Adipocyte (in vitro differentiated cells): ENCODE results near the gene RPL7A.
"Not testable (repeated sequence)": the region's sequence is repeated elsewhere in the genome, so short reads cannot be mapped to it uniquely, and the experiment has no call there.

Source experiments
- DNase-seq: peaks from one replicate; pipeline ENCODE4 v3.0.0-alpha.2; 2015; ENCODE audit warnings: low read depth
- H3K27me3 ChIP-seq: replicated peaks from 2 replicates; pipeline ENCODE4 v1.7.0; 2013; ENCODE audit warnings: mild to moderate bottlenecking, low read length, moderate library complexity; ENCODE audit not compliant: control insufficient read depth, insufficient read depth
- H3K36me3 ChIP-seq: 2 replicates; pipeline ENCODE4 v1.7.0; 2013; ENCODE audit warnings: low read length, mild to moderate bottlenecking, moderate library complexity; ENCODE audit not compliant: control insufficient read depth, insufficient read depth, severe bottlenecking
- H3K4me1 ChIP-seq: 2 replicates; pipeline ENCODE4 v1.7.0; 2013; ENCODE audit warnings: mild to moderate bottlenecking, low read length, moderate library complexity; ENCODE audit not compliant: control insufficient read depth, insufficient read depth
- H3K4me3 ChIP-seq: 2 replicates; pipeline ENCODE4 v1.7.0; 2013; ENCODE audit warnings: mild to moderate bottlenecking, low read length, moderate library complexity
- H3K9ac ChIP-seq: 2 replicates; pipeline ENCODE4 v1.7.0; 2013; ENCODE audit warnings: mild to moderate bottlenecking, low read length, moderate library complexity
- H3K9me3 ChIP-seq: 2 replicates; pipeline ENCODE4 v1.7.0; 2013; ENCODE audit warnings: mild to moderate bottlenecking, low read length, moderate library complexity; ENCODE audit not compliant: control insufficient read depth

RPL7A gene

DNA sequence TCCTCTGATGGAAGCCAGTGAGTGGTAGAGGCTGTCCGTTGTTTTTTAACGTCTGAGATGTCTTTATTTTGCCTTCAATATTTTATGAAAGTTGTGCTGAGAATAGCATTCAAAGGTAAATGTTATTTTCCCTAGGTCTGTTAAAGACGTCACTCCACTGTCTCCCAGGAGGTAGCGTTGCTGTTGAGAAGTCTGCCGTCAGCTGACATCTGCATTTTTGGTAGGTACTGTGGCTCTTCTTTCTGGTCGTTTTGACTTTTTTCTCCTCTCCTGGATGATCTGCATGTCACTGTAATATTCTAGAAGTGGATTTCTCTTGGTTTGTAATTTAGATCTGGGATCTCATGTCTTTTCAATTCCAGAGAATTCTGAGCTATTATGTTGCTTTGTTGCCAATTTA, 38.4 kb upstream of the RPL7A start:
- no peaks in the 10 kb centered on the region for H3K36me3 ChIP-seq
- no peak for DNase-seq
- peaks cover 9% of the 10 kb centered on the region for H3K9me3 ChIP-seq
- no peak overlapping the region for H3K4me3 ChIP-seq
- H3K9ac ChIP-seq, result no peak overlapping the region
- H3K27me3 ChIP-seq, result peaks cover 15% of the 10 kb centered on the region
- H3K4me1 ChIP-seq, result no peaks in the 10 kb centered on the region

DNA sequence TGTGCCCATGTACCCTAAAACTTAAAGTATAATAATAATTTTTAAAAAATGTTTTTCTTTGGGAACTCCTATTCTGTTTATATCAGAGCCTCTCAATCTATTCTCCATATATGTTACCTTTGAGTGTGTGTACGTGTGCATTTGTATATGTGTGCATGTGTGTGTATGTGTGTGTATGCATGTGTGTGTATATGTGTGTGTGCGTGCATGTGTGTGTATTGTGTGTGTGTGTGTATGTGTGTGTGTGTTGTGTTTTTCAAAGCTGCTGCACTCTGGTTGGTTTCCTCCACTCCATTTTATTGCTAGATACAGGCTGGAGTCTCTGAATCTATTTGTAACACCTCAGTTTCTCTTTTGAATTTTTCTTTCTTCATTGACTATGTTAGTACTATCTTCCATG, 32.0 kb upstream of the RPL7A start:
- no peaks in the 10 kb centered on the region for H3K9me3 ChIP-seq
- no peaks in the 10 kb centered on the region for H3K36me3 ChIP-seq
- no peaks in the 10 kb centered on the region for H3K4me1 ChIP-seq
- peaks cover 4% of the 10 kb centered on the region for H3K27me3 ChIP-seq
- H3K9ac ChIP-seq, result no peak overlapping the region
- DNase-seq, result no peak
- no peak overlapping the region for H3K4me3 ChIP-seq

DNA sequence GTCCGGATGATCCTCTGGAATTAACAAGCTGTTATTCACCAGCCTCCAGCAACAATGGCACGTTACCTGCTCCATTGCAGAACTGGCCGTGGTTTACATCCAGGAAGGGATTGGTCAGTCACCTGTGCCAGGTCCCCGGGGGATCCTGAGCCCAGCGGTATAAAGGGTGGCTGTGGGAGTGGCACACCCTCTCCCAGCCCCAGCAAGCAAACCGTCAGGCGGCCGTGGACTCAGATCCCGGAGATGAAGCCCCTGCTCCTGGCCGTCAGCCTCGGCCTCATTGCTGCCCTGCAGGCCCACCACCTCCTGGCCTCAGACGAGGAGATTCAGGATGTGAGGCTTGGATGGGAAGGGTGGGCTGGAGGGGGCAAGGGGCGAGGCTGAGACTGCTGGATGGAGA, 30.5 kb upstream of the RPL7A start:
- not testable (repeated sequence) for H3K9me3 ChIP-seq, H3K4me1 ChIP-seq, H3K4me3 ChIP-seq, H3K9ac ChIP-seq, H3K27me3 ChIP-seq, H3K36me3 ChIP-seq, DNase-seq

DNA sequence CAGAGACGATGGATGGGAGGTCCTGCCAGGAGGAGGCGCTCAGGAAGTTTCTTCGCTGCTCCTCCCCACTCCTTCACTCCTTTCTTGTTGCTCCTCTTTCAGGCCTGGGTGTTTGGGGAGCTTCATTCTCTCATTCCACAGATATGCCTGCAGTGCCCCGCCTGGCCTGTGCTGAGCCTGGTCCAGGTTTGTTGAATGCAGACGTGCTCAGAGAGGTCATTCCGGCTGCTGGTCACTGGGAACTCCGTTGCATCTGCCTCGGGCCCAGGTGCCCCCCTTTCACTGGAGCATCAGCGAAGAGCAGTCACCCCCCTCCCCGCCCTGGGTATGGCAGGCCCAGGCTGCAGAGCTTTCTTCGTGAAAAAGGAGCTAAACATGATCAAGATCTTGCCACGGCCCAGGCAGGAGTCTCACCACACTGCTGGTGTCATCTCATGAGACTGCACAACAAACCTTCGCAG, 27.6 kb upstream of the RPL7A start:
- H3K9me3 ChIP-seq, result peaks cover 4% of the 10 kb centered on the region
- no peak overlapping the region for H3K4me3 ChIP-seq
- DNase-seq, result no peak

DNA sequence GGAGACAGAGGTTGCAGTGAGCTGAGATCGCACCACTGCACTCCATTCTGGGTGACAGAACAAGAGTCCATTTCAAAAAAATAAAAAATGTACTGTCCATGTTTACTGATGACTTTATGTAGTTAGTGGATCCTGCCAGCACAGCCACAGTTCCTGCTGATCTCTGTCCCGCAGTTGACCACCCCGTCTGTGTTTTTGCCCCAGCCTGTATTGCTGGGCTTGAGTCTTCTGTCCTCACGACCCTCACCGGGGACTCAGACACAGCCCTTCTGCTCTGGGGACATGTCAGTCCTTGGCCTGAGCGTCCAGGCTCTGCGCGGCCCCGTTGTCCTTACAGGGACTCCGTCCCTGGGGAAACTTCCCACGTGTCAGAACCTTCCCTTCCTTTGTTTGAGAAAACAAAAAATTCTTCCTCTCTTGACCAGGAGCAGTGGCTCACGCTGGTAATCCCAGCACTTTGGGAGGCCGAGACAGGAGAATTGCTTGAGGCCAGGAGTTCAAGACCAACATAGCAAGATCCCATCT, 26.5 kb upstream of the RPL7A start:
- no peaks in the 10 kb centered on the region for H3K36me3 ChIP-seq
- peaks cover 3% of the 10 kb centered on the region for H3K27me3 ChIP-seq
- peaks cover 4% of the 10 kb centered on the region for H3K9me3 ChIP-seq
- no peak overlapping the region for H3K4me3 ChIP-seq
- no peak for DNase-seq
- no peaks in the 10 kb centered on the region for H3K4me1 ChIP-seq
- no peak overlapping the region for H3K9ac ChIP-seq

More for the DNA sequence above, 27.6 kb upstream of the RPL7A start:
- Histone ChIP-seq H3K4me1 (no peaks in the 10 kb centered on the region), H3K27me3 (peaks cover 4% of the 10 kb centered on the region), H3K9ac (no peak overlapping the region), H3K36me3 (no peaks in the 10 kb centered on the region)

DNA sequence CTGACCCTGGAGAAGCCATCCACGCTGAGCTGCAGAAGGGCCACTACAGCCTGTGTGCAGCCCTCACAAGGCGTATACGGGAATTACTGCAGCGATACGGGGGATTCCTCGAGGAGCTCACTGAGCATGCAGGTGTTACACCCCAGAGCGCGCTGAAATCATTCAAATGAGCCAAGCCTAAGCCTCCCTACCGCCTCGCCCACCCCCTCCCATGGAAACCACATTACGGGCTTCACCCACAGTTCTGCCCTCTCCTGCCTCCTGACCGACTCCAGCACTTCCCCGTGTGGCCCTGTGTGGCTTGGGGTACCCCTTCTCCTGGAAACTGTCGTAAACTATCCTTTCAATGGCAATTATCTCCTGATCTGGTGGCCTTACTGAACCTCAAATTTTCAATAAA, 25.3 kb upstream of the RPL7A start:
- Histone ChIP-seq H3K9ac (no peak overlapping the region), H3K9me3 (peaks cover 4% of the 10 kb centered on the region), H3K36me3 (no peaks in the 10 kb centered on the region), H3K4me3 (no peak overlapping the region), H3K27me3 (no peaks in the 10 kb centered on the region), H3K4me1 (no peaks in the 10 kb centered on the region)
- no peak for DNase-seq

DNA sequence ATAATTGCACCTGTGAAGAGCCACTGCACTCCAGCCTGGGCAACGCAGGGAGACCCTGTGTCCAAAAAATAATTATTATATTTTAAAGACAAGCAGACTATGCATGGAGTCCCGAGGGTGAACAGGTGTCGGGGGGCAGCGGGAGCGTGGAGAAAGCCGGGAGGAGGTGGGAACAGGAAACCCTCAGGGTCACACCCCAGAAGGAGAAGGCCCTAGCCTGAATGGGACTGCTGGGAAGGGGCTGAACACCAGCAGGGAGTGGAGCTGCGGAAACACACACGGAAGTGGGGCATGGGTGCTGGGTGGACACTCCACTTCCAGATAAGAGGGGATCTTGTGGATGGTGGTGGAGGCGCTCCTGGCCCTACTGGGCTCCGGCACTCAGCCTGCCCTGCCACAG, 24.8 kb upstream of the RPL7A start:
- Histone ChIP-seq H3K4me1 (no peaks in the 10 kb centered on the region), H3K4me3 (no peak overlapping the region), H3K36me3 (no peaks in the 10 kb centered on the region), H3K27me3 (no peaks in the 10 kb centered on the region), H3K9ac (no peak overlapping the region), H3K9me3 (peaks cover 4% of the 10 kb centered on the region)
- DNase-seq, result no peak

DNA sequence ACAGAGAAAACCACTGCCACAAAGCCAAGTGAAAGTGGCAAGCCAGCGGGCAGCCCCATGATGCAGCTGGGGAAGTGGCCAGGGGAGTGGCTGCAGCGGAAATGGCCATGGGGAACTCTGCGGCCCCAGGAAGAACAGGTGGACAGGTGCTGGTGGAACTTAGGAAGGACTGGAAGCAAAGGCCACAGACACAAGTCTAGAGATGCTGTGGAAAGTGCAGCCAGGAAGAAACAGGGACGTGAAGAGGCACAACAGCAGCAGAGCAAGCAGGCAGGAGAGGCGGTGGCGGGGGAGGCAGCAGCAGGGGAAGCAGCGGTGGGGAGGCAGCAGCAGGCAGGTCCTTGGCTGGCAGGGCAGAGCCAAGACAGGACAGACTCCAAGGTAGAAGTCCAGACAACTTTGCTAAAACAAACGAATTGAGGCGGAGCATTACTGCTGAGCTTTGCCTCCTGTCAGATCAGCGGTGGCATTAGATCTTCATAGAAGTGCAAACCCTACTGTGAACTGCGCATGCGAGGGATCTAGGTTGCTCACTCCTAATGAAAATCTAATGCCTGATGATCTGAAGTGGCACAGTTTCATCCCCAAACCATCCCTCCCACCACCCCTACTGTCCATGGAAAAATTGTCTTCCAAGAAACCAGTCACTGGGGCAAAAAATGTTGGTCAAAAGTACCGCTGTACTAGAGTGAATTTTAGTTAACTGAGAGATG, 23.9 kb upstream of the RPL7A start:
- DNase-seq, result no peak
- Histone ChIP-seq H3K9me3 (peaks cover 4% of the 10 kb centered on the region), H3K9ac (no peak overlapping the region), H3K27me3 (no peaks in the 10 kb centered on the region), H3K4me3 (no peak overlapping the region), H3K36me3 (no peaks in the 10 kb centered on the region), H3K4me1 (no peaks in the 10 kb centered on the region)

DNA sequence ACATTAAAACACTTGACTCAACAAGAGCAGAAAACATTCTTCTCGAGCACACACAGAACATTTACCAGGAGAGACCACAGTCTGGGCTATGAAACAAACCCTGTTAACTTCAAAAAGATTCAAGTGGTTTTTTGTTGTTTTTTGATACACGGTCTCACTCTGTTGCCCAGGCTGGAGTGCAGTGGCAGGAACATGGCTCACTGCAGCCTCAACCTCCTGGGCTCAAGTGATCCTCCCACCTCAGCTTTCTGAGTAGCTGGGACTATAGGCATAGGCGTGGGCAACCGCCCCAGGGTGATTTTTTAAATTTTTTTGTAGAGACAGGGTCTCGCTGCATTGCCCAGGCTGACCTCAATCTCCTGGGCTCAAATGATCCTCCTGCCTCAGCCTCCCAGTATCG, 21.0 kb upstream of the RPL7A start:
- H3K9ac ChIP-seq, H3K27me3 ChIP-seq, H3K4me1 ChIP-seq, DNase-seq, H3K9me3 ChIP-seq, H3K4me3 ChIP-seq: not testable (repeated sequence)
- peaks cover 22% of the 10 kb centered on the region for H3K36me3 ChIP-seq

DNA sequence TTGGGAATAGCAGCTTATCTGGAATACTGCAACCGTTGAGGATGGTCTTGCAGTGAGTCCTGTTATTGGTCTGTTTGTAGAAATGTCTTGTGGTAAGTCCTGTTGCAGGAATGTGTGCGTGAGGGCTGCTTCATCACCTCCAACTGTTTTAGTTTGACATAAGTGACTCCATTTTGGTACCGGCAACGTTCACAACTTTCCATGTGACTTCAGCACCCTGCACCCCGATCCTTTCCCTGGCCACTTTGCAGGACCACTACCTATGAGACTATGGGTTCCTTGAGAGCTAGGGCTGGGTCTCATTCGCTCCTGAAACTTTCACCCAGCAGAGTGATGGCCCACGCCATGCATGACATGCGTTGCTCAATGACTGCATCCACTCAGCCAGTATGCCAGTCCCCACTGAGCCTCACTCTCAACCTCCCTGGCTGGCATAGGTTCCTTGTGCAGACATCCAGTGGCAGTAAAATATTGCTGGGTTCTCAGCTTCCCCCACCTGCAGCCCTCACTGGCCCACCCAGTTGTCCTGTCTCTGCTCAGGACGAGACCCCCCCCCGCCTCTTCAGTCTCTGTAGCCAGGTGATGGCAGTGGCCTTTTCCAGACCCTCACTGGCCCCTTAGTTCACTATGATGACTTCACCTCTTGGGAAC, 20.1 kb upstream of the RPL7A start:
- DNase-seq, result no peak
- no peak overlapping the region for H3K4me3 ChIP-seq
- H3K9ac ChIP-seq, result no peak overlapping the region
- H3K36me3 ChIP-seq, result peaks cover 31% of the 10 kb centered on the region
- peaks cover 4% of the 10 kb centered on the region for H3K9me3 ChIP-seq
- no peaks in the 10 kb centered on the region for H3K4me1 ChIP-seq
- no peaks in the 10 kb centered on the region for H3K27me3 ChIP-seq

DNA sequence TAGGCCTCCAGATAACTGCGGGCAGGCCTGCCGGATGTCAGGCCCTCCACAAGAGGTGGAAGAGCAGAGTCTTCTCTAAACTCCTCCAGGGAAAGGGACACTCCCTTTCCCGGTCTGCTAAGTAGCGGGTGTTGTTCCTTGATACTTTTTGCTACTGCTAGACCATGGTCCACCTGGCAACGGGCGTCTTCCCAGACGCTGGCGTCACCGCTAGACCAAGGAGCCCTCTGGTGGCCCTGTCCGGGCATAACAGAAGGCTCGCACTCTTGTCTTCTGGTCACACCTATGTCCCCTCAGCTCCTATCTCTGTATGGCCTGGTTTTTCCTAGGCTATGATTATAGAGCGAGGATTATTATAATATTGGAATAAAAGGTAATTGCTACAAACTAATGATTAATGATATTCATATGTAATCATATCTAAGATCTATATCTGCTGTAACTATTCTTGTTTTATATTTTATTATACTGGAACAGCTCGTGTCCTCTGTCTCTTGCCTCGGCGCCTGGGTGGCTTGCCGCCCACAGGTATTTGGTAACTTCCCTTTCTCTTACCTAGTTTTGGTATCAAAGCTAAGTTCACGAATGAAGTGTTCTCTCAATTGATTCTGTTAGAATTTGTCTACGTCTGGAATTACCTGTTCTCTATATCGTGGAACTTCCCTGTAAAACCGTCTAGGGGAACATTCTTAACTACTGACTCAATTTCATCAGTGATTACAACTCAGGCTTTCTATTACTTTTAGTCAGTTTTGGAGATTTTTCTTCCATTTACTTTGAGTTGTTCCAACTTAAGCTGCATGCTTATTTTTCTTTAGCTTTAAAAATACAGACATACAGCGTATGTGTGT, 18.5 kb upstream of the RPL7A start:
- not testable (repeated sequence) for H3K4me3 ChIP-seq, H3K4me1 ChIP-seq, H3K9me3 ChIP-seq, H3K9ac ChIP-seq, H3K27me3 ChIP-seq
- DNase-seq, result peak; percentile 12
- H3K36me3 ChIP-seq, result peaks cover 45% of the 10 kb centered on the region
